K562 (cell line): Measurements from ENCODE around the gene SRI. TPM values are rescaled to one million over a fixed set of nuclear protein-coding genes. Genes with fewer than 3 reads are reported as not detected.

Source experiments
- ATAC-seq: fragments of 200-7000 bp; cut with Tn5 transposase; 3 replicates; pipeline ENCODE4 v1.9.1; 2020; ENCODE audit warnings: moderate library complexity
- BruUV-seq: library from RNA; stranded (reverse); fragments of 400-500 nt; replicated peaks from 2 replicates; lab custom pipeline; 2021; lab: Mats Ljungman, UMichigan
- CTCF ChIA-PET: fragments of 300-600 bp; formaldehyde crosslinking; extraction: SDS; loops from one replicate; lab custom pipeline; 2021; ENCODE audit warnings: low intra/inter-chr PET ratio; lab: Yijun Ruan, JAX
- POLR2A ChIA-PET: fragments of 300-600, 350-650 bp; sonication (Branson Sonifier 250); formaldehyde crosslinking; extraction: SDS; loops from one replicate; lab custom pipeline; 2021; ENCODE audit warnings: antibody characterized with exemption, inconsistent platforms; lab: Yijun Ruan, JAX
- DNase-seq, 4 experiments: peaks; one replicate each; pipeline versions ENCODE4 v3.0.0 to v3.0.0-alpha.2; 2011 to 2018; ENCODE audit warnings: low spot score in 3 of 4, mixed read lengths in 3 of 4; ENCODE audit errors: extremely low read depth in 1 of 4
- FAIRE-seq: peaks from 2 replicates; lab custom pipeline; 2011; peaks lifted over from hg19 to GRCh38; lab: Jason Lieb, UNC
- H2AFZ ChIP-seq: 2 replicates; pipeline ENCODE4 v1.6.0; 2011; ENCODE audit warnings: low read depth, low read length, control low read depth, inconsistent platforms
- H3K27ac ChIP-seq: fragments of 200-600 bp; 3 replicates; pipeline ENCODE4 v1.8.0; 2011; ENCODE audit warnings: low read depth, mild to moderate bottlenecking, control low read depth, inconsistent platforms, low read length, moderate library complexity, mixed read lengths; ENCODE audit errors: extremely low read depth
- H3K27me3 ChIP-seq, 2 experiments: fragments of 300-600 bp in 1 of 2; 2 replicates in 1 of 2; 3 replicates in 1 of 2; pipeline versions ENCODE4 v1.6.0 to v1.8.0; 2011; ENCODE audit warnings: inconsistent platforms in 2 of 2, low read length in 2 of 2, mild to moderate bottlenecking in 1 of 2, mixed read lengths in 1 of 2, moderate library complexity in 1 of 2; ENCODE audit not compliant: control insufficient read depth in 2 of 2, insufficient read depth in 2 of 2
- H3K36me3 ChIP-seq: fragments of 300-600 bp; 3 replicates; pipeline ENCODE4 v1.8.0; 2011; ENCODE audit warnings: mild to moderate bottlenecking, low read length, inconsistent platforms; ENCODE audit not compliant: control insufficient read depth, insufficient read depth
- H3K4me1 ChIP-seq, 2 experiments: fragments of 200-600 bp in 1 of 2; replicated peaks in 1 of 2; 2 replicates in 1 of 2; 3 replicates in 1 of 2; pipeline versions ENCODE4 v1.5.1 to v1.8.0; 2011; ENCODE audit warnings: inconsistent platforms in 2 of 2, low read length in 2 of 2, mild to moderate bottlenecking in 1 of 2, mixed read lengths in 1 of 2, moderate library complexity in 1 of 2; ENCODE audit not compliant: control insufficient read depth in 2 of 2, insufficient read depth in 2 of 2
- H3K4me2 ChIP-seq: 2 replicates; pipeline ENCODE4 v1.6.1; 2011; ENCODE audit warnings: low read length, control low read depth, inconsistent platforms, mixed read lengths; ENCODE audit not compliant: insufficient read depth
- H3K4me3 ChIP-seq: fragments of 200-600 bp; sonication (generic), shearing (Covaris generic); 2 replicates; pipeline ENCODE4 v1.5.1; 2016; ENCODE audit warnings: control low read depth, inconsistent platforms
- H3K79me2 ChIP-seq: fragments of 200-600 bp; 3 replicates; pipeline ENCODE4 v1.8.0; 2011; ENCODE audit warnings: low read length, inconsistent platforms; ENCODE audit not compliant: control insufficient read depth, insufficient read depth
- H3K9ac ChIP-seq, 2 experiments: 2 replicates each; pipeline versions ENCODE4 v1.6.0 to v1.6.1; 2011; ENCODE audit warnings: low read depth in 2 of 2, low read length in 2 of 2, control low read depth in 1 of 2, inconsistent platforms in 1 of 2, mild to moderate bottlenecking in 1 of 2, mixed read lengths in 1 of 2; ENCODE audit not compliant: insufficient read depth in 1 of 2
- H3K9me1 ChIP-seq: one replicate; pipeline ENCODE4 v1.6.0; 2011; ENCODE audit warnings: inconsistent platforms, mild to moderate bottlenecking, low read length, moderate library complexity; ENCODE audit not compliant: control insufficient read depth, insufficient read depth
- H3K9me3 ChIP-seq: replicated peaks from 2 replicates; pipeline ENCODE4 v1.5.1; 2011; ENCODE audit warnings: low read depth, low read length, inconsistent platforms; ENCODE audit not compliant: control insufficient read depth, insufficient read depth
- H4K20me1 ChIP-seq: replicated peaks from 2 replicates; pipeline ENCODE4 v1.6.1; 2011; ENCODE audit warnings: low read length, inconsistent platforms, mixed read lengths; ENCODE audit not compliant: control insufficient read depth, insufficient read depth
- ETV6 ChIP-seq, 3 experiments: fragments of 150-350 bp in 1 of 3; sonication (generic) in 1 of 3; formaldehyde crosslinking in 1 of 3; IDR thresholded peaks; 2 replicates each; pipeline versions ENCODE4 v1.6.1 to v1.8.0; 2014 to 2022; ENCODE audit warnings: borderline replicate concordance in 2 of 3, low read depth in 2 of 3, antibody characterized with exemption in 1 of 3, low read length in 1 of 3, mild to moderate bottlenecking in 1 of 3, missing genetic modification reagents in 1 of 3
- GABPB1 ChIP-seq: sonication (generic); formaldehyde crosslinking; IDR thresholded peaks from 2 replicates; pipeline ENCODE4 v1.8.0; 2022; ENCODE audit warnings: mild to moderate bottlenecking, missing genetic modification reagents
- HDAC3 ChIP-seq: fragments of 450-650 bp; IDR thresholded peaks from 2 replicates; pipeline ENCODE4 v1.6.1; 2018; ENCODE audit warnings: borderline replicate concordance, mild to moderate bottlenecking, moderate library complexity; ENCODE audit not compliant: partially characterized antibody
- KLF13 ChIP-seq: fragments of 450-650 bp; IDR thresholded peaks from 2 replicates; pipeline ENCODE4 v1.6.1; 2016; ENCODE audit warnings: missing genetic modification characterization, low read depth, mild to moderate bottlenecking, missing compliant biosample characterization, moderate library complexity, borderline replicate concordance
- NEUROD1 ChIP-seq: fragments of 150-350 bp; IDR thresholded peaks from 2 replicates; pipeline ENCODE4 v1.6.1; 2014; ENCODE audit warnings: borderline replicate concordance, low read length, low read depth; ENCODE audit not compliant: partially characterized antibody
- SIX5 ChIP-seq, 2 experiments: IDR thresholded peaks; 2 replicates each; pipeline ENCODE4 v1.6.1; 2011; ENCODE audit warnings: low read length in 2 of 2, borderline replicate concordance in 1 of 2, low read depth in 1 of 2, mild to moderate bottlenecking in 1 of 2, moderate library complexity in 1 of 2; ENCODE audit not compliant: insufficient read depth in 1 of 2
- SNIP1 ChIP-seq: fragments of 450-650 bp; IDR thresholded peaks from 2 replicates; pipeline ENCODE4 v1.7.1; 2017; ENCODE audit warnings: low read depth, mild to moderate bottlenecking
- ZEB2 ChIP-seq: fragments of 450-650 bp; IDR thresholded peaks from 2 replicates; pipeline ENCODE4 v1.6.1; 2016
- WGBS: fragments of 100-300 bp; shearing (Covaris generic); methylation state at CpG from one replicate; pipeline ENCODE4 v1.1.6; 2016; ENCODE audit warnings: low coverage, mixed read lengths; ENCODE audit not compliant: insufficient coverage; ENCODE audit errors: missing lambda C conversion rate; 5-methylcytosine and 5-hydroxymethylcytosine counted together
- in situ Hi-C: fragments of 300-500 bp; cut with MboI; formaldehyde crosslinking; loops from 4 replicates; pipeline ENCODE4 v1.15.0; 2018; ENCODE audit warnings: inconsistent platforms, mixed read lengths
- intact Hi-C: fragments of 100-400 bp; cut with micrococcal nuclease; formaldehyde crosslinking; loops from 2 replicates; pipeline ENCODE4 v1.14.2; 2022
- polyA plus RNA-seq, 8 experiments: library from polyadenylated mRNA; depleted of rRNA in 4 of 8; stranded (reverse) in 5 of 8; unstranded in 3 of 8; fragments of >200 nt; fragmentation: Nextera tagmentation in 2 of 8; fragmentation: Illumina TruSeq in 1 of 8; extraction: Ambion mirVana in 2 of 8; extraction: Trizol in 1 of 8; gene quantifications; 2 replicates each; pipeline versions ENCODE4 v1.2.1 to v1.2.3, GENCODE V29; 2011 to 2014; ENCODE audit warnings: inconsistent platforms in 1 of 8, missing spikeins in 1 of 8
- total RNA-seq, 7 experiments: library from RNA; depleted of rRNA in 6 of 7; stranded (reverse); fragments of >200 nt in 6 of 7; fragmentation: Illumina TruSeq in 2 of 7; extraction: Trizol in 2 of 7; gene quantifications; 2 replicates each; pipeline versions ENCODE4 v1.2.1 to v1.2.3, GENCODE V29; 2011 to 2021; ENCODE audit warnings: low replicate concordance in 1 of 7

The SRI gene
- total and polyA plus RNA-seq, 9 of the 15 experiments (the other 6 are each of a cell fraction or from before 2014, with no cell fraction given): 56.4 to 158 (median 119) TPM

DNA sequence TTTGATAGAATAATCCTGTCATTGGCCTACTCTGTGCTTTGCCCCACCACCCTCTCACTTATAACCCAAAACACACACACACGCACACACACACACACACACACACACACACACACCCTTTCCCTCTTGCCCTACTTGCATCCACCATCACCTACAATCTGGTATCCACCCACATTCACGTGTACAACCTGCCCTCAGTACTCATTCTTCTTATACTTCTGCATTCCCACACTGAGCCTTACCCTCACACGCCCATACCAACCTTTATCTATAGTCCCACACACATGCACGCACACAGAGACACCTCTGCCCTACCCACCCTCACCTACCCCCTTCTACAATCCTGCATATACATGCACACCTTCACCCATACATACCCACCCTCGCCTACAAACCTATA lies 10.8 kb upstream of the SRI start:
- in situ Hi-C loops: loop anchor here (25.0 kb wide), 1 partner anchor 1907 kb away; no protein-coding TSS in a partner anchor
- 6% methylated on average over 5 of the region's 5 CpGs for WGBS
- no peaks in the 10 kb centered on the region for H4K20me1 ChIP-seq
- TF ChIP-seq KLF13 (tag) (no peak), NEUROD1 (no peak), HDAC3 (no peak), SIX5 (IDR thresholded peaks at IDR 0.05; ENCODE audit: borderline replicate concordance in 1 of 2, insufficient read depth in 1 of 2, low read depth in 1 of 2, low read length in 2 of 2) (no peak), SNIP1 (no peak), ETV6 (IDR thresholded peaks at IDR 0.05; ENCODE audit: borderline replicate concordance in 1 of 2, low read depth in 2 of 2, low read length in 1 of 2) (no peak), ETV6 (CRISPR knock-in tag; IDR thresholded peaks at IDR 0.05; ENCODE audit: borderline replicate concordance) (no peak), ZEB2 (no peak), GABPB1 (CRISPR knock-in tag) (no peak)
- TF ChIP-seq, all 486 proteins: peak for 0
- ChIA-PET POLR2A (no interaction called here), CTCF (no interaction called here)
- Histone ChIP-seq H3K4me3 (no peak overlapping the region), H3K27me3 (no peaks in the 10 kb centered on the region), H3K4me2 (no peak overlapping the region), H3K36me3 (no peaks in the 10 kb centered on the region), H3K79me2 (no peaks in the 10 kb centered on the region), H3K9me1 (no peaks in the 10 kb centered on the region), H3K9me3 (no peaks in the 10 kb centered on the region), H2AFZ (no peak overlapping the region), H3K9ac (no peak overlapping the region), H3K4me1 (0 out of 5 replicates have a peak, but pooled peaks cover 0 to 2% of the 10 kb centered on the region in 2 experiments), H3K27ac (no peak overlapping the region)
- BruUV-seq: no TSS peak
- DNase-seq (no peak), ATAC-seq (no peak), FAIRE-seq (no peak)
- intact Hi-C loops: no loop called here
